Measurements from ENCODE around the gene CELA3B.

DNA sequence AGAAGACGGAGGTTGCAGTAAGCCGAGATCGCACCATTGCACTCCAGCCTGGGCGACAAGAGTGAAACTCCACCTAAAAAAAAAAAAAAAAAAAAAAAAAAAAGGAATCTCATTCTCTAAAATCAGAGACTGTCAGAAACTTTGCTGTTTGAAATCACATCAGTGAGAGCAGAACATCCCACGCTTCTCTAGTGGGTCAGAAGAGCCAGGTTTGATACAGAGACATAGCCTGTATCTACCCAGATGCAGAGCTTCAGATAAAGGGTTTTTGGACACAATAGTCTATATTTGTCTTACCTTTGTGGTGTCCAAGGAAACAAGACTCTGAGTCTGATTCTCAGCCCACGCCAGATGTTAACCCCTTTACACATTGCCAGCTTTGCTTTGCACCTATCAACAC, 44.2 kb downstream of the CELA3B start:
- TF ChIP-seq POLR2A (IDR thresholded peaks at IDR 0.05) (no peak), CTCF (IDR thresholded peaks at IDR 0.05) (no peak)

Measured in body of pancreas (tissue), 4 donors.